GM18520 (cell line): Measurements from ENCODE around the gene RMND1.

ENCODE experiments used
- ATAC-seq: cut with Tn5 transposase; IDR thresholded peaks from one replicate; pipeline ENCODE4 v1.9.1; 2021; ENCODE audit not compliant: unreplicated experiment

RMND1 gene, protein sequence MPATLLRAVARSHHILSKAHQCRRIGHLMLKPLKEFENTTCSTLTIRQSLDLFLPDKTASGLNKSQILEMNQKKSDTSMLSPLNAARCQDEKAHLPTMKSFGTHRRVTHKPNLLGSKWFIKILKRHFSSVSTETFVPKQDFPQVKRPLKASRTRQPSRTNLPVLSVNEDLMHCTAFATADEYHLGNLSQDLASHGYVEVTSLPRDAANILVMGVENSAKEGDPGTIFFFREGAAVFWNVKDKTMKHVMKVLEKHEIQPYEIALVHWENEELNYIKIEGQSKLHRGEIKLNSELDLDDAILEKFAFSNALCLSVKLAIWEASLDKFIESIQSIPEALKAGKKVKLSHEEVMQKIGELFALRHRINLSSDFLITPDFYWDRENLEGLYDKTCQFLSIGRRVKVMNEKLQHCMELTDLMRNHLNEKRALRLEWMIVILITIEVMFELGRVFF

DNA sequence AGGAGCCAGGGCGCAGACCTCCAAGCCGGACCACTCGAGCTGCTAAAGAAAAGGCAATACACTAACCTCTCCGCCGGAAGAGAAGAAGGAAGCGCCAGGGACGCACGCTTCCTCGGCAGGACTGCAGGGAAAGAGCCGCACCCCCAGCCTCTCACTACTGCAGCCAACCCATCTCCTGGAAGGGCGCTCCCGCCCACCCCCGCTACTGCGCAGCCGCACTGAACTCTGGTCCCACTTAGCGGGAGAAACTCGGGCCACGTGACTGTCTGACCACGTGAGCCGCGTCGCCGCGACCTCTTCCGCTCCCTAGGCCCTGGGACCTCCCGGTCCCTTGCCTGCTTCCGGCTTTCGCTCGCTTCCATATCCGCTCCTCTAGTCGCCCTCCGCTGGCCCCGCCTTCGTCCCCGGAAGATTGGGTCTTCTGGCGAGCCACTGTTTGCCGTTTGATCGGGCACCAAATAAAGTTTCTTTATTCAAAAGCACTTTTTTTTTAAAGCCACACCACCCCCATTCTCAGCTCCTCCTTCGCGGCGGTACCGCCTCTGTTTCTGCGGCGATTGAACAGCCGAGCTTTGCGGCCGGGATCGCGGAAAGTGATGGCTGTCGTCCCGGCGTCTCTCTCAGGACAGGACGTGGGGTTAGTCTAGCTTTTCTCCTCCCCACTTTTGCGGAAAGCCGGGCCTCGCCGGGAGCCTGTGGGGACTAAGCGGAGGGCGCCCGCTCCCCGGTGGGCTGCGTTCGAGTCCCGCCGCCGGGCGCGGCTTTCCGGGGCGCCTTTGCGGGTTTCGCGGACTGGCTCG is at the start of gene RMND1:
TSS of gene RMND1 (minus strand) at position 177 of the 800 bp plus-strand sequence. CDS start 6,315 bp downstream, outside the sequence.
- ATAC-seq, result peak; percentile 98

DNA sequence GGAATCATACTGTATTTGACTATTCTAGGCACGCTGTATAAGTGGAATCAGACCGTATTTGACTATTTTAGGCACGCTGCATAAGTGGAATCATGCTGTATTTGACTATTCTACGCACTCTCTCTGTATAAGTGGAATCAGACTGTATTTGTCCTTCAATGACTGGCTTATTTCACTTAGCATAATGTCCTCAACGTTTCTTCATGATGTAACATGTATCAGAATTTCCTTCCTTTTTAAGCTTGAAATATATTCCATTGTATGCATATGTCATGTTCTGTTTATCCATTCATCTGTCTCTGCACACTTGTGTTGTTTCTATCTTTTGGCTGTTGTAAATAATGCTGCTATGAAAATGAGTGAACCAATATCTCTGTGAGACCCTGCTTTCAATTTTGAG is 47.6 kb upstream of the RMND1 start:
- no peak for ATAC-seq

DNA sequence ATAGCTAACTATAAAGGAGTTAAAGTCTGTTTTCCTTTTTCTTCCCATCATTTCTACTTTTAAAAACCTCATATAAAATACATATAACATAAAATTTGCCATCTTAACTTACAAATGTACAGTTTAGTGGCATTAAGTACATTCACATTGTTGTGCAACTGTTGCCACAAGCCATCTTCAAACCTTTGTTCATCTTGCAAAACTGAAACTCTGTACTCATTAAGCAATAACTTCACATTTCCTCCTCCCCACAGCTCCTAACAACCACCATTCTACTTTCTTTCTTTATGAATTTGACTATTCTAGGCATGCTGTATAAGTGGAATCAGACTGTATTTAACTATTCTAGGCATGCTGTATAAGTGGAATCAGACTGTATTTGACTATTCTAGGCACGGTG is 46.4 kb upstream of the RMND1 start:
- peak; percentile 55 for ATAC-seq

DNA sequence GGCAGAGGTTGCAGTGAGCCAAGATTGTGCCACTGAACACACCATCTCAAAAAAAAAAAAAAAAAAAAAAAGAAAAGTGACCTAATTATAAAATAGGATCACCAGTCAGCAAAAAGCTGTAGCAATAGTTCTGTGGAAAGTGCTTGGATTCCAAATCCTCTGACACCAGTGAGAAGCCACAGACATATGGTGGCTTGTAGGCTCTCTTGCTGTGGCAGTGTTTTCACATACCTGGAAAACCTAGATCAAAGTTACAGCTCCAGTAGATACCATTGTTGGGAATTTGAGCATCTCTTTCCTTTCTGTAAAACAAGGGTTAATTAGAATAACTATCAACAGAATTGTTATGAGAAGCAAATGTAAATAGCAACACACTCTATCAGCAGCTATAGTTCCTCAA is 46.0 kb upstream of the RMND1 start:
- peak; percentile 10 for ATAC-seq

DNA sequence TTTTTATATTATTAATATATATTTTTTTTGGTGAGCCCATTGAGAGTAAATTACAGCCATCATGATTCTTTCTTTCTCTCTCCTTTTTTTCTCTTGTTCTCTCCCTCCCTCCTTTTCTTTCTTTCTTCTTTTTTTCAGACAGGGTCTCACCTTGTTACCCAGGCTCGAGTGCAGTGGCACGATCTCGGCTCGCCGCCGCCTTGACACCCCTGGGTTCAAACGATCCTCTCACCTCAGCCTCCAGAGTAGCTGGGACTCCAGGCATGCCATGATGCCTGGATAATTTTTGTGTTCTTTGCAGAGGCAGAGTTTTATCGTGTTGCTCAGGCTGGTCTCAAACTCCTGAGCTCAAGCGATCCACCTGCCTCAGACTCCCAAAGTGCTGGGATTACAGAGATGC is 43.5 kb upstream of the RMND1 start:
- no peak for ATAC-seq

DNA sequence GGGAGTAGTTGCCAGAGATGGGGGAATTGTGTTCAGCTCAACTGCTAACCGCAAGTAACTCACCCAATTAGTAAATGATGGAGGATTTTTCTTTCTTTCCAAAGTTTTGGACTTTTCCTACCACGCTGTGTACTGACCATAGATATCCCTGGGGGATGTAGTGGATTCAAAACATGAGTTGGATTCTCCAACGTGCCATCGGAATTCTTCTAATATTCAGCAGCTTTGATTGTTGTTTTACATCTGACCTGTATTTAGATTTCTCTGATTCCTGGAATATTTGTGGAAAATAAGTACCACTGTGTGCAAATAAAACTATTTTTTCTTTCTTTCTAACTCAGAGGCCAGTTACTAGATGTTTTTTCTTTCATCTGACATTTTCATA is 43.0 kb upstream of the RMND1 start:
- ATAC-seq, result no peak

DNA sequence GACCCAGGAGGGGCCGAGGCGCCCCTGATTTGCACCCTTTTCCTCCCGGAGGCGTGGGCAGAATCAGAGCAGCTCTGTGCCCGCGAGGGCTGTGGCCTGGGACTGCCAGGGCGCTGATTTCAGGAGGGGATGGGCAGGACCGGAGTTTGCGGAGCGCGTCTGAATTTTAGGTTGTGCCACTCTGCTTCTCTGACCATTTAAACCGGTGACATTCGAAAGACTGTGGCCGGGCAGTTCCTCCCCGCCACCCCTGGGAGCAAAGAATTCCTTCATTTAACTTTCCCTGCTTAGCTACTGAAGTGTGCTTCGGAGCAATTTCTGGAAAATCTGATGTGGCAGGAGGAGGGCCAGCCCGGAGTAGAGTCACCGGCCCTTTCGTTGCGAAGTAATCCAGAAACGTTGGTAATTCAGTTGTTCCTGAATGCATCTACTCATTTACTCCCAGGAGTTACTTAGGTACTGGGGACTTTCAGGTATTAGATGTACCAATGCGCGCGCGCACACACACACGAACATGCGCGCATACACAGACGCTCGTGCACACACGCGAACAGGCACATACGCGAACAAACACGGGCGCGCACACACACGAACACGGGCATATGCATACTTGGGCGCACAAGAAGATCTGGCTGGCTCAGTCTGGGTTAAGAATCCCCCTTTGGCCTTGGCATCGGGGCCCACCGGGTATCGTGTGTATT is 42.5 kb upstream of the RMND1 start:
- ATAC-seq, result no peak

DNA sequence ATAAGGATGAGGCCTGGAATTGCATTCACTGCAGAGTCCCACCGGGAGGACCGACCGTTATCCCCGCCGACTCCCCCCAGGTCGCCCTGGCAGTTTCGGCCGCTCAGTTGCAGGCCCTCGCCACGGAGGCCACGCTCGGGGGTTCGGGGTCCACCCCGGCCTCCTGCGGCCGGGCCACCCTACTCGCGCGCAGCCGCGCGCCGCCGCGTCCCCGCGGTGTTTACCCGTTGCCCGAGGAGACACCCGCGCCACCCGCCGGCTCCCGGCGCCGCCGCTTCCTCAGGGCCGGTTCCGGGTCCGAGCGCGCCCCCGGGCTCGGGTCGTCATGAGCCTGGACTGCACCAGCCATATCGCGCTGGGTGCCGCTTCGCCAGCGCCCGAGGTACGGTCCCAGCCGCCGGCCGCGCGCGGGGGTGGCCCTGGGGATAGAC is 41.9 kb upstream of the RMND1 start, which contains the start of gene CCDC170:
TSS of gene CCDC170 (plus strand) at position 214 of the 431 bp plus-strand sequence. CDS start at position 326, 112 bp downstream.
- ATAC-seq, result no peak

DNA sequence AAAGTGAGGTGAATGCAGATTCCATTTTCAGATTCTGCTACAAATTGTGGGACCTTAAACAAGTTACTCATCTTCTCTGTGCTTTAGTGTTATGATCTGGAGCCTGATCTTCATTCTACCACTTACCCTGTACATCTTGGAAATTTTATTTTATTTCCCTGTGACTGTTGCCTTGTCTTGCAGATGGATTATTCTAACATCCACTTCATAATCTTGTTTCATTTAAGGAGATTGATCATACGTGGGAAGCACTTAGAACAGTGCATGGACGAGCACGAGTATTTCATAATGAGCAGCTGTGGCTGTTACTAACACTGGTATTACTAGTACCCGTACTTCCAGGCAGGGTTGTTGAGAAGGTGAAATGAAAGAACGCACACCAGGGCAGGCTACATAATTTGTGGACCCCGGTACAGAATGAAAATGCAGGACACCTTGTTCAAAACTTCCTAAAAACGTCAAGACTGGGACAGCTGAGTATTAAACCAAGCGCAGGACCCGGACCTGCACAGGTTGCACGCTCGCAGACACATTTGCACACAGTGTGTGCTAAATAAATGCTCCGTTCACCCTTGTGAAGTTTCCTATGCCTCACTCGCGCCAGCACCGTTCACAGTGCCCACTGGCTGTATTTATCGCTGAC is 41.4 kb upstream of the RMND1 start:
- no peak for ATAC-seq

DNA sequence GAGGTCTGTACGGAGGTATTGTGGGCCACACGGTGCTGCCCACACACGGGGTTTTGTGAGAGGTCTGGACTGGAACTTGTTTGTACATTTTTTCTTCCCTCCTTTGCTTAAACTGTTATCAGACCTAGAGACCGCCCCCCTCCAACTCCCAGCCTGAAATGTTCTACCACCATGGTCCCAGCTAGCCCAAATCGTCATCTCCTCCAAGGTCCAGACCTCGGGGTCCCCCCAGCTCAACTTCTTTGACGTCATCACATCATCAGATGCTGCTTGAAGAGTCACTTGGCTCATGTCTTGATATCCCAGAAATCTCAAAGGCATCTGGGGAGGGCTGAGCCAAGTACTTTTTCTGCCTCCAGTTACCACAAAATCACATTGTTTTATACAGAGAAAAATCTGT is 39.1 kb upstream of the RMND1 start:
- ATAC-seq, result no peak

DNA sequence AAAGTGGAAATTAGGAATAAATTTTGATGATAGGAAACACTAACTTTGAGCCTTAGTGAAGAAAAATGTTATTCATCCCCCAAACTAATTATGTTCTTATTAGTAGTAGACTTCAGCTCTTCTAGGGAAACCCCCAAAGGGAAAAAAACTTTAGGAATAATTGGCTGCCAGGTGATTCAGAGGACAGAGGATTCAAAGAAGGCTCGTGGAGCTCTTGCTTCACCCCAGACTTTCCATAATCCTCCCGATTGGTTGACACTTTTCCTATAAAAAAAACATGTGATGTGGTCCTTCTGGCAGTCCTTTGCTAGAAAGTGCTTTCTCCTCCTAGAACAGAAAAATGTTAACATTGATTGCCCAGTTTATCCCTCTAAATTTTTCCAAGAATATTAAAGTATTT is 36.3 kb upstream of the RMND1 start:
- no peak for ATAC-seq

DNA sequence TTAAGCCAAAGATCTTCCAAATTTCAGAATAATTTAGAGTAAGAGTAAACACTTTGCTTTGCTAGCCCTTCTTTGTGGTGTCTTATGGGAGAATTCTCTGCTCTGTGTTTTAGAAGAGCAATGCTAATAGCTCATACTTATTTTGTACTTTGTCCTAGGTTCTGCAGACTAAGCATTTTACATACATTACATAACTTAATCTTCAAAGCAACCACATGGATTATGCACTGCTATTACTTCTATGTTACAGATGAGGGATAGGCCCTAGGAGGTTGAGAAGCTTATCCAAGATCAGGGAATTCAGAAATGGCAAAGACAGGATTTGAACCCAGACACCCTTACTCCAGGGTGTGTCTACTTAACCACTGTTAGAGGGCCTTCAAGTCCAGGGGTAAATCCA is 32.1 kb upstream of the RMND1 start:
- no peak for ATAC-seq

DNA sequence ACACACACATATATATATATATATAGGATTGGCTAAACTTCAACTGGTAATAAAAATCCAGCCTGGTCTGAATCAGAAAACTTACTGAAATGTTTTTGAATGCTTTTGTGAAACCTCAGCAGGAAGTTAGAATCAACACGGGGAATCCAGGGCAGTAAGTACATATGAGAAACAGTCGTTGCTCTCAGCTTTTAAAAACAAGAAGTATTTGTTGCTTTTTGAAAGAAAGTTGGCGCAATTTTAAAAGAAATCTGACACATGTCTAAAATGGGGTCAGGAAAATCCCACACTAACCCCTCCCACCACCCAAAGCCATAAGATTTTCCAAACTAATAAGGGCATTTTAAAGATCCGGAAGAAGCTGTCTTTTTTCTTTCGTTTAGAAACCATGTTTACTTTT is 30.4 kb upstream of the RMND1 start:
- no peak for ATAC-seq

DNA sequence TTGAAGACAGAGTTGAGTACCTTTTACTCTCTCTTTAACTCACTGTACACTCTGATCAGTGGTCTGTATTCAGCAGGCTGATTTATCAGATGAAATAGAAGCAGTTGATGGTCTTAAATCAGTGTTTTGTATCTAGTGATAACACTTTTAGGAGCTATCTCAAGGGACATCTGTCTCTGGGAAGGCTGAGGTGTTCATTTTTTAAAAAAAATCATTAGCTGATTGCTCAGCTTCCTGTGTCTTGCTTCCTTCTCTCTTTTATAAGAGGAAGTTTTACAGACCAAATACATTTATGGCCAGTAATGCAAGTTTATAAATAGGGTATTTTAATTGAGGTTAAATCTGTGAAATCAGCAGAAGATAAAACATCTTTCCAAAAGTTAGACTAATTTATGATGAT is 29.9 kb upstream of the RMND1 start:
- ATAC-seq, result no peak

DNA sequence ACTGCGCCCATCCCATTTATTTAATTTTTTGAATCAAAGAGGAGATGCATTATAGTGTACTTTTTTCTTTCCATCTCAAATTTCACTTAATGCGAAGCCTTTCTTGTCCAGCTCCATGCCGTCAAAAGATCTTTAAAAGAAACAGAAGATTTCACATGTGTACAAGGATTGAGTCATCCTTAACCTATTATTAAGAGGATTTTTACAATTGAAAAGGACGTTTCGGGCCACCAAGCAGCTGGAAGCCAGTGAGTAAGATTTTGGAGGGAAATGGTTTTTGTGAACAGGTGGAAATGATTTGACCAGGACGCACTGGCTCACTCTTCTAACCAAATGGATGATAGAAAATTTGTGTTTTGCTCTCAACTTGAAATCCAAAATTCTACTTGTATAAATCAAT is 26.7 kb upstream of the RMND1 start:
- ATAC-seq, result no peak

DNA sequence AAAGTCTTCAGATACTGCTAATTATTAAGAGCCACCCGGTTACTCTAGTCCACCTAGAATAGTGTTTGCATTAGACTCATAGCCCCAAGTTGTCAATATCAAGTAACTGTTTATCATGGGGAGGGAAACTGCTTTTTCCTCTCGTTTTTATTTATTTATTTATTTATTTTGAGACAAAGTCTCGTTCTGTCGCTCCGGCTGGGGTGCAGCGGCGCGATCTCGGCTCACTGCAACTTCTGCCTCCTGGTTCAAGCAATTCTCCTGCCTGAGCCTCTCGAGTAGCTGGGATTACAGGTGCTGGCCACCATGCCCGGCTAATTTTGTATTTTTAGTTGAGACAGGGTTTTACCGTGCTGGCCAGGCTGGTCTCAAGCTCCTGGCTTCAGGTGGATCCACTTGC is 25.8 kb upstream of the RMND1 start:
- ATAC-seq, result no peak

DNA sequence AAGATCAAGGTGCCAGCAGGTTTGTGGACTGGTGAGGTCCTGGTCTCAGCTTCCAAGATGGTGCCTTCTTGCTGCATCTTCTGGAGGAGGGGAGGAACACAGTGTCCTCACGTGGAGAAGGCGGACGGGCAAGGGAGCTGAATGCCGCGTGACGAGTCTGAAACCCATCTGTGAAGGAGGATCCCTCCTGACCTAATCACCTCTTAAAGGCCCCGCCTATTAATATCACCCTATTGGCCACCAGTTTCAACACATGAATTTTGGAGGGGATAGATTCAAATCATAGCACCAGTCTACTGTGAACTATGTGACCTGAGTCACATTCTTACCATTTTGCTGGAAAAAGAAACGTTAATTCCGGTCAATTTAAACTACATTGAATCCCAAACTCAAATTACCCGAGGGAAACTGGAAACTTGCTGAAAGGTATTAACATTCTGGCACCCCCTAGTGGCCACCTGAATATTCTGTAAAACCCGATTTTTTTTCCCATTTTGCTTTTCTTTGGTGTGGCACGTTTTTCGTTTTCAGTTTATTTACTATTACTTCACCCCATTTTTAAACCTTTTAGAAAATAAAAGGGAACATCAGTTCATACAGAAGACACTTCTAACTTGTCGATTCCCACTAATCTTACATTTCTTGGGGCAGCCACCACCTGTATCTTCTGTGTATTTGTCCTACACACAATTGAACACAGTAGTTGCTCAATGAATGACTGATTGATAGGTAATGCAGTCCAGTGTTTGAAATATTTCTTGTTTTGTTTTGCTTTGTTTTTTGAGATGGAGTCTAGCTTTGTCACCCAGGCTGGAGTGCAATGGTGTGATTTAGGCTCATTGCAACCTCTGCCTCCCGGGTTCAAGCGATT is 24.0 kb upstream of the RMND1 start:
- peak; percentile 68 for ATAC-seq

DNA sequence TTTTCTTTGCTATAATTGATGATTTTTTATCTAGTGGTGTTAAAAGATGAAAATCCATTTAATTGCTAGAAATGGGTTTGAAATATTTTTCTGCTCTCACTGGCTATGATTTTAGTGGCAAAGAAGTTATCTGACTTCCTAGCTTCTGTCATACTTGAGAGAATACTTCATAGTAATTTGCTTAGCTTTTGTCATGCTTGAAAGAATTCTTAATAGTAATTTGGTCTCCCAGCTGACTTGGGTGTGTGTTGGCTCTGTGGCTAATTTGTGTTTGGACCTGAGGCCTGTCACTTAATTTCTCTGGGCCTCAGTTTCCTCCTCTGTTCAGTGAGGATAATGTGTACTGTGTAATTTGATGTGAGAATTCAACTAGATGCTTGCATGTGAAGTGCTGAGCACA is 12.8 kb upstream of the RMND1 start:
- no peak for ATAC-seq

DNA sequence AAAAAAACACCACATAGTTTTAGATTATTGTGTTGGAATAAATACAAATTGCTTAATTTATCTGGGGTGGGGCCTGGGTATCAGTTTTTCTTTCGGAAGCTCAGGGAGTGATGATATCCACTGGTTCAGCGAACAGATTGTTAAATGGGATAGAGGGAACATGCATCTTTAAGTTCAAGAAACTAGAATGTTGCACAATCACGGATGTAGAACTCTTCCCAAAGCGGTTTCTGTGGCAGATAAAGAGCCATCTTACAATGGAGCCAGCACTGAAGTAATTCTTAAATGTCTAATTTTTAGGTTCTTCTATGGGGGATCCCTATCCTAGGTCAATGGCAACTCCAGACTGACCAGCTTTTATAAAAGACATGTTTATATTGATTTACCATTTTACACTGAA is 9.7 kb upstream of the RMND1 start:
- ATAC-seq, result no peak
